DMS 273 treated with DMSO at 0.1 percent for 48 hours (cell line): Measurements from ENCODE around the gene IL6.
"Not testable (repeated sequence)": the region's sequence is repeated elsewhere in the genome, so short reads cannot be mapped to it uniquely, and the experiment has no call there.

Source experiments
- DNase-seq: peaks from one replicate; lab custom pipeline; 2025; lab: John Stamatoyannopoulos, UW

IL6 gene

DNA sequence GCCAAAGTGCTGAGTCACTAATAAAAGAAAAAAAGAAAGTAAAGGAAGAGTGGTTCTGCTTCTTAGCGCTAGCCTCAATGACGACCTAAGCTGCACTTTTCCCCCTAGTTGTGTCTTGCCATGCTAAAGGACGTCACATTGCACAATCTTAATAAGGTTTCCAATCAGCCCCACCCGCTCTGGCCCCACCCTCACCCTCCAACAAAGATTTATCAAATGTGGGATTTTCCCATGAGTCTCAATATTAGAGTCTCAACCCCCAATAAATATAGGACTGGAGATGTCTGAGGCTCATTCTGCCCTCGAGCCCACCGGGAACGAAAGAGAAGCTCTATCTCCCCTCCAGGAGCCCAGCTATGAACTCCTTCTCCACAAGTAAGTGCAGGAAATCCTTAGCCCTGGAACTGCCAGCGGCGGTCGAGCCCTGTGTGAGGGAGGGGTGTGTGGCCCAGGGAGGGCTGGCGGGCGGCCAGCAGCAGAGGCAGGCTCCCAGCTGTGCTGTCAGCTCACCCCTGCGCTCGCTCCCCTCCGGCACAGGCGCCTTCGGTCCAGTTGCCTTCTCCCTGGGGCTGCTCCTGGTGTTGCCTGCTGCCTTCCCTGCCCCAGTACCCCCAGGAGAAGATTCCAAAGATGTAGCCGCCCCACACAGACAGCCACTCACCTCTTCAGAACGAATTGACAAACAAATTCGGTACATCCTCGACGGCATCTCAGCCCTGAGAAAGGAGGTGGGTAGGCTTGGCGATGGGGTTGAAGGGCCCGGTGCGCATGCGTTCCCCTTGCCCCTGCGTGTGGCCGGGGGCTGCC is at the start of gene IL6:
TSS of gene IL6 (plus strand) at position 294 of the 807 bp plus-strand sequence. CDS start at position 357, 63 bp downstream.
- peak; percentile 73 for DNase-seq

DNA sequence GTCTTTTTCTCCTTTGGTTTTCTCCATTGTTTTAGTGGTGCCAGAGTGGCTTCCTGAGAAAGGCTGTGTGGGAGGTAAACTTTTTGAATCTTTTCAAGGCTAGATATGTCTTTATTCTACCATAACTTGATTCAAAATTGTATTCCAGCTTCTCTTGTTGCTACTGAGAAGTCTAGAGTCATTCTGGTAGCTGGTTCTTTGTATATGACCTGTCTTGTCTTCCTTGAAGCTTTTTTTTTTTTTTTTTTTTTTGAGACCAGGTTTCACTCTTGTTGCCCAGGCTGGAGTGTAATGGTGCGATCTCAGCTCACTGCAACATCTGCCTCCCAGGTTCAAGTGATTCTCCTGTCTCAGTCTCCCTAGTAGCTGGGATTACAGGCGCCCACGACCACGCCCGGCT is 49.7 kb upstream of the IL6 start:
- DNase-seq, result not testable (repeated sequence)

DNA sequence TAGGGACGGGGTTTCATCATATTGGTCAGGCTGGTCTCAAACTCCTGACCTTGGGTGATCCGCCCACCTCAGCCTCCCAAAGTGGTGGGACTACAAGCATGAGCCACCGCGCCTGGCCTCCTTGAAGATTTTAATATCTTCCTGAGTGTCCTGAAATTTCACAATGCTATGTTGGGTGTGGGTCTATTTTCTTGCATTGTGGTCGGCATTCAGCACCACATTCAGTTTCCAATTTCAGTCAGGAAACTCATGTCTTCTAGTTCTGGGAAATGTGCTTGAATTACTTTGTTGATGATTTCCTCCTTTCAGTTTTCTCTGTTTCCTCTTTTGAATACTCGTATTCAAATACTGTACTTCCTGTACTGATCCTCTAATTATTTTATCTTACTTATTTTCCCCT is 49.3 kb upstream of the IL6 start:
- no peak for DNase-seq

DNA sequence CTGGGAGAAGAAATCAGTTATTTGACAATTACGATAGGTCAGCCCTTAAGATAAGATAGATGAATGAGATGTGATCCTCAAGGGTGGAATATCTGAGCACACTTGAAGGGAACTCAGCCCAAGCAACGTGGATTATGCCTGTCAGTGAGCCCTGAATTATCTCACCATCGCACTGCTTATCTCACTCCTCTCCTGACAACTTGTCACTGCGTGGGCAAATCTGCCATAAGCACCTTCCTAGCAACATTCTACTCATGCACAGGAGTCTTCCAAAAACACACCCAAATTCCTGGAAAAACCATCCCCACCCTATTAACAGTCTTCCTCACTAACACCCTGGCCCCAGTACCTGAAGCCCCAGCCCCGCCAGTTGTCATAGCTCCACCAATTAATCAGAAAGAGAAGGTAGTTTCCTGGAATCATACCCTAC is 46.5 kb upstream of the IL6 start:
- no peak for DNase-seq

DNA sequence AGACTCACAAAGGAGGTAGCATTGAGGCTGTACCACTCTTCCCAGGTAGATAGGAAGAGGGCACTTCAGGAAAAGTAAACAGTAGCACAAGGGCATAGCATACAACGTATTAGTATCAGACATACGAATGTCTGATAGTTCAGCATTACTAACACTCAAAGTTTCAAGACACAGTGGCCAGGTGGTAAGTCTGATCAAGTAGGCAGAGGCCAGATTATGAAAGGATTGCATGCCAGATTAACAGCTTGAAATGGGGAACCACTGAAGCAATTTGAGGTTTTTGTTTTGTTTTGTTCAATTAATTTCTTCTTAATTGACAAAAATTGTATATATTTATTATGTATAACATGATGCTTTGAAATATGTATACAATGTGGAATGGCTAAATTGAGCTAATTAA is 45.7 kb upstream of the IL6 start:
- no peak for DNase-seq

DNA sequence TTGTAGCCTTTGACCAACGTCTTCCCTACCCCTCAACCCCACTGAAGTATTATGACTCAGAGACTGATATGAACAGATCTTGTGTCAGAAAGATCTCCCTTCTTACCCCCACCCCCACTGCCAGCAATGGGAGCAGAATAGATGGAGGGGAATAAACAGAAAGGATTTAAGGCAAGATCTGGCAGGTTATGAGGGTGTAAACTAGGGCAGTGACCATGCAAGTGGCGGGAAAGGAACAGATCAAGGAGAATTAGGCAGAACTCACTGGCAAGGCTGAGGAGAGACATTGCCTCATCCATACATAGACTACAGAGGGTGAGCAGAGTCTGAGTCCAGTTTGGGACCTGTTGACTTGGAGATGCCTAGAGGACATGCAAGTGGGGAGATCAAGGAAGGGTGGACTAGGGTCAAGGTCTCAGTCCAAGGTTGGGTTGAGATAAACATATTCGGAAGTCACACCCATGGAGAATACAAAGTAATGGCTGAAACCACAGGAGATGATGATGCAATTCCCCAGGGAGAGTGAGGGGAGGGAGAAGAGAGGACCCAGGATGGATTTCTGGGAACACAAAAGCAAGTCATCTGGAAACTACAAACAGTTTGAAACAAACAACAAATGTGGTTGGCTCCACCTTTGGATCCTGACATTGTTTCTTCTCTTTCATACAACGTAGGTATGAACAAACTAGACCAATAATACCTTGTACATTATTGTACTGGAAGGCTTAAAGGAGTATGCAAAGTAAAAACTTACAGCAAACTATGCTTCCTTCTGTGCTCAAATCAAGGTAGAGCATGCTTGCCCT is 44.9 kb upstream of the IL6 start:
- no peak for DNase-seq

DNA sequence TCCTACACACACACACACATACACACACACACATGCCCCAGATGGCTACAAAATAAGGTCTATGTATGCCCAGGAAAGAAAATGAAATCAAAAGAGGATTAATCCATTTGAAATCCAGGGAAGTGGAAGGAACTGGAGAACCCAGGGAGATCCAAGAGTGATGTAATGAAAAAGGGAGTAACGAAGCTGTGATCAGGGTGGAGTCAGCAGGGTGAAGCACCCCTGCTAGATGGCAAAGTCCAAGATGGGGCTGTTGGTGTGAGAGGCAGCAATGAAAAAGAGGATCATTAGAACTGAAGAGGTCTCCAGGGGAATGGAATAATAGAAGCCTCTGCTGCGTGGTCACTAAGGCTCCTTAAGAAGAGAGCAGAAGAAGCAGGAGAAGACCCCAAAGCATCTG is 43.6 kb upstream of the IL6 start:
- no peak for DNase-seq

DNA sequence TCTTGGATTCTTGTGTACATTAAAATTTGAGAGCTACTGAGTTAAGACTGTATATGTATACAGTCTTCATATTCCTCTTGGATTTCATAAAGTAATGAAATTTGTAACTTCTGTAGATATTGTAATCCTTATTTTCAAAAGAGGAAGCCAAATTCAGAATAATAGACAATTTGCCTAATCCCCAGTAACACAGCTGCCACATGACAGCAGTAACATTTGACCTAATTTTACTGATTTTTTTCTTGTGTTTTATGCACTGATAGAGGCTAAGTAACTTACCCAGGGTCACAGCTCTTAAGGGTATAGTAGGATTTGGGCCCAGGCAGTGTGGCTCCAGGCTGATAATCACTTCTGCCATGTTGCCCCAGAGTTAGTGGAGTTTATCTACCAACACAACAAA is 40.4 kb upstream of the IL6 start:
- DNase-seq, result no peak

DNA sequence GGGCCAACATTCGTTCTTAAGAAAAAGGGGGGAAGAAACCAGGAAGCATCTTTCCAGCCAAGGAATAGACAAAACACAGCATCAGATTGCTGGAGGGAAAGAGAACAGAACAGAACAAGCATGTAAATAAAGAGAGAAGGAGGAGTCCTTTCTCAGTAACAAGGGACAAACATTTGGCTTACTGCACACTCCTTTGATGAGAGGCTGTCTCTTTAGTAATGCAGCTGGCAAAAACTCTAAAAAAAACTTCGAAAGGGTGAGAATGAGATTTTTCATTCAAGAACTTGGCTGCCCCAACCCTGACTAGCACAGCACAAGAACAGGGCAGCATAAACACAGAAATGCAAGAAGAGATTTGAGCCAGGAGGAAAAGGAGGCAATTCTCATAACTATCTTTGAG is 38.9 kb upstream of the IL6 start:
- DNase-seq, result no peak

DNA sequence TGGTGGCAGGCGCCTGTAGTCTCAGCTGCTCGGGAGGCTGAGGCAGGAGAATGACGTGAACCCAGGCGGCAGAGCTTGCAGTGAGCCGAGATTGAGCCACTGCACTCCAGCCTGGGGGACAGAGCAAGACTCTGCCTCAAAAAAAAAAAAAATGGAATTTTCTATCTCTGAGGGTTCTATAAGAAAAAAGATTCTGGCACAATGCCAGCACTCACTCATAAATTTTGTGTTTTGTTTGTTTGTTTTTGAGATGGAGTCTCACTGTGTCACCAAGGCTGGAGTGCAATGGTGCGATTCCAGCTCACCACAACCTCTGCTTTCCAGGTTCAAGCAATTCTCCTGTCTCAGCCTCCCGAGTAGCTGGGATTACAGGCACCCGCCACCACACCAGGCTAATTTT is 38.1 kb upstream of the IL6 start:
- DNase-seq, result not testable (repeated sequence)

DNA sequence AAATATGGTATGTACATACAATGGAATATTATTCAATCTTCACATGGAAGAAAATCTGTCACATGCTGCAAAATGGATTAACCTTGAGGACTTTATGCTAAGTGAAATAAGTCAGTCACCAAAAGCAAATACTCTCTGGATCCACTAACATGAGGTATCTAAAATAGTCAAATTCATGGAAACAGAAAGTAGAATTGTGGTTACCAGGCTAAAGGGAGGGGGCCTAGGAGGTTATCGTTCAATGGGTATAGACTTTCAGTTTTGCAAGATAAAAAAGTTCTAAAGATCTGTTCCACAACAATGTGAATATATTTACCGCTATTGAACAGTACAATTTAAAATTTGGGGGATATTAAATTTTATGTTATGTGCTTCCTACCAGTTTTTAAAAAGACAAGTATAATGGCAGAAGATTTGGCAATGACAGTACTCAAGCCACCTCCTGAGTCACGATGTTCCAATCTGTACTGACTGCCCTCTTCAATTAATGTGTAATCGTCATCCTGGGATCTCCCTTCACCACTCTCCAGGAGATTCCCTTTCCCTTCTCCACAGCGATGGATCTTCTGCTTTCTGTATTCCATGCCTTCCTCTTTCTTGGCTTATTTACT is 32.3 kb upstream of the IL6 start:
- no peak for DNase-seq

DNA sequence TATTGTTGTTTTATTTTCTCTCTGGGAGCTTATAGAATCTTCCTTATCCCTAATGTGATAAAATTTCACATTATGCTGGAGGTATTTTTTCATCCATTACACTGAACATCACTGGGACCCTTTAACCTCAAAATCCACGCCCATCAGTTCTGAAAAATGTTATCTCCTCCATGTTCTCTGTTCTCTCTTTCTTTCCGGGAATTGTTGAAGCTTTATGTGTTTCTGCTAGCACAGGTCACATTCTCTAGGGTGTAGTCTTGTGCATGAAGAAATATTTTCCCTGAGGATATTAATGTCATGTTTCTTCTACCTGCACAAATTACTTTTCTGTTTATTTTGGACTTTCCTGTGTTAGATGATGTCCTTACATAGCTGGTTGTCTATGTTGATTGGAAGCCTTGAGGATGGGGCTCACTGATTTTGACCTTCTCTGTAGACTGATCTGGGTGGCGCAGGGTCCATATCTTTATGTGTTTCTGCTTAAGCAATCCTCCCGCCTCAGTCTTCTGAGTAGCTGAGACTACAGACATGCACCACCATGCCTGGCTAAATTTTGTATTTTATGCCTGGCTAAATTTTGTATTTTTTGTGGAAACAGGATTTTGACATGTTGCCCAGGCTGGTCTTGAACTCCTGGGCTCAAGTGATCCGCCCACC is 31.4 kb upstream of the IL6 start:
- no peak for DNase-seq

DNA sequence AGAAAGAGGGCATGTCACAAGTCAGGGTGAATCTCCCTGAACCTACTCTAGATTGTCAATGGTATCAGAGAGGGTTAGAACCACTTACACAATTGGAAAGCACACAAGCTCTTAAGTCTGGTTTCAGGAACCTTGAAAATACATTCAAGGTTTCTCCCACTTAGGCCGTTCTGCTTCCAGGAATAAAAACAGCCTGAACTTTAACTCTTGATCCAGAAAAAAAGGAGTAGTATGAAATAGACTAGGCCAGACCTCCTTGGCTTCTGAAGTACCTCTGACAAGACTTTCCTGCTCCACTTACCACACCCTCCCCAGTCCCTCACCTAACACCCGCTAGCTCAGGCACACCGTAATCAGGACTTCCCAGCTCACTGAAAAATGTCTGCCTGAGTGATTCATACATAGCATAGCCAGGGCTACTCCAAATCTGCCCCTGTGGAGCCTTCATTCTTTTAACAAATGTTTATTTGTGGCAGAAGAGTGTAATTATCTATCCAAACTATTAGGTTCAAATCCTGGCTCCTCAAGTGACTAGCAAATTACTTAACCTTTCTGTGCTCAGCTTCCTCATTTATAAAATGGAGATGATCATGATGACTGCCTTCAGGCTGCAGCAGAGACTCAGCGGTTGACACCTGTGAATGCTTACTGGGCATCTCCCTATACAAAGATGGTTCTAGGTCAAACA is 30.3 kb upstream of the IL6 start:
- no peak for DNase-seq

DNA sequence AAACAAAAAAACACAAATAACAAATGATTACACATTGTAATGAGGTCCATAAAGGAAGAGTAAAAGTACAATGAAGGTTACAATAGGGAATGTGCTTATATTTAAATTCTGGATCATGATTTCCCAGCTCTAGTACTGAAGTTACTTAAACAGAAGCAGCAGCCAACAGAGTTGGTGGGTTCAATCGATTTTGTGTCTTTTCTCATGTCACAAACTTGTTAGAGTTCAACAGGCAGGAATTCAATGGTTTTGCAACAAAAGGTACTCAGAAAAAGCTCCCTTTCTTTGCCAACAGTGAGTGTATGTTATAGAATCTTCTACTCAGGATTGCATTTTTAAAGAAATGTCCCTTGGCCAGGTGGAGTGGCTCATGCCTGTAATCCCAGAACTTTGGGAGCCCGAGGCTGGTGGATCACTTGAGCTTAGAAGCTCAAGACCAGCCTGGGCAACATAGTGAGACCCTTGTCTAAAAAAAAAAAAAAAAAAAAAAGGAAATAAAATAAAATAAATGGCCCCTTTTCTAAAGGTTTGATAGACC is 29.6 kb upstream of the IL6 start:
- no peak for DNase-seq

DNA sequence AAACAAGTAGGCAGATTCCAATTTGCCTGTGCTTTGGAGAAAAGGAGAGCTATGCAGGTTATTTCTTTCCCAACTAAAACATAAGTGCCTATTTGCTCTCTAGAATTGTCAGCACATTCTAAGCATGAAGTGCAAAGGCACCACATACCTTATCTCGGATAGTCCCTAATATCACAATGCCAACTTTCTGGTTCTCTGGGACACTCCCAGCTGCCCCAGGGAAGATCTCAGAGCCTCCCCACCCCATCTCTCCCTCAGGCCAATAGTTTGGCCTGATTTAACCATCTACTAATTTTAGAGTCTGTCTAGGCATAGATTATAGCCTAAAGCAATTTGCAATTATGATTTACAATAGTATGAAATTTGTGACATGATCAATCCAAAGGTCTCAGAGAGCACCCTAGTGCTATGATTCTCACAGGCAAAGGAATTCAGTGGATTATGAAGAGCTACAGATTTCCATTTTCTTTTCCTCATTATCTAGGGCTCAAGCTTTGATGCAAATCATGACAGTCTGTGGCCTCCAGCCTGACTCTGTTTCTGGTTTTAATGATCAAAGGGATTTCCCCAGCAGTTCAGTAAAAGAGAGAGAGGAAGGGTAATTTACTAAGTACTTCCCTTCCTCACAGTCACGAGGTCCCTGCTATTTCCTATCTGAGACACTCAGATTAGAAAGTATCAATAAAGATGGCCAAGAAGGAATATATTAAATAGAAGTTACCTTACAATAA is 29.0 kb upstream of the IL6 start:
- DNase-seq, result no peak

DNA sequence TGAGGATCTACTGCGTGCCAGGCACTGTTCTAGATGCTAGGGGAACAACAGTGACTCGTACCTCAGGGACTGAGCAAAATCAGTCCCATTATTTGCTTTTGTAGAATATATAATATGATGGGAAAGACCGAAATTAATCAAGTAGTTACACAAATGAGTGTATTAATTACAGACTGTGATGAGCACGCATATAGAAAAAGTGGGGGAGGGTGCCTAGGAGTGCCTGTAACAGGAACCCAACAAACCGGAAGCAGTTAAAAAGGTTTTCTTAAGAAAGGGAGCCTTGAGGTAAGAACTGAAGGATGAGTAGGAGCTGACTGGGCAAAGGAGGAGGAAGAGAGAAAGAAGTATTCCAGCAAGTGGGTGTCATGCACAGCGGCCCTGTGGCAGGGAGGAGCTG is 28.2 kb upstream of the IL6 start:
- DNase-seq, result no peak

DNA sequence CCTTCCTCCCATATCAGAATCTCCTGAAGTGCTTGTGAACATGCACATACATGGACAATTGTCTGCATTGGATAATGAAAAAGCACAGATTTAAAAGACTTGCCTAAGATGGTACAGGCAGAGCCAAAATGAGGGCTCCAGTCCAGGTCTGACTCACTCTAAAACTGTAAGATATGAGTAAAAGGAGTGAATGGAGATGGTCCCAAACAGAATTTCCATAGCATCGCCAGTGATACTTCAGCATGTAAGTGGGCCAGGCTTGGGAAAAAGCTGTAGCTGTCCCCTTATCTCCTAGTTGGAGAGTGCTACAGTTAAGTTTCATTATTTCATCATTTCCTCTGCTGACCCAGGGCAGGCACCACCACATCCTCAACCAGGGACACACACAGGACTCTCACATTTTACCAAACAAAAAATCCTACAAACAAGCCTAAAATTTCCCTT is 26.4 kb upstream of the IL6 start:
- no peak for DNase-seq

DNA sequence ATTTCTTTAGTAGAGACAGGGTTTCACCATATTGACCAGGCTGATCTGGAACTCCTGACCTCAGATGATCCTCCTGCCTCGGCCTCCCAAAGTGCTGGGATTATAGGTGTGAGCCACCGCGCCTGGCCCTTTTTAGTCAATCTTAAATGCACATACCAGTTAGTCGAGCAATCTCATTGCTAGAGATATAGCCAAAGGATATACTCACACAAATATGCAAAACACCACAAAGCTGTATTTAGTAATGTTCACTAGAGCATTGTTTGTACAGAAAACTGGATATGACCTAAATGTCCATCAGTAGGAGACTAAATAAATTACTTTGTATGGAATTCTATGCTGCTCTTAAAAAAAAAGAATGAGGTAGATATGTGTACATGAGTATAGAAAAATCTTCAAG is 24.5 kb upstream of the IL6 start:
- DNase-seq, result no peak

DNA sequence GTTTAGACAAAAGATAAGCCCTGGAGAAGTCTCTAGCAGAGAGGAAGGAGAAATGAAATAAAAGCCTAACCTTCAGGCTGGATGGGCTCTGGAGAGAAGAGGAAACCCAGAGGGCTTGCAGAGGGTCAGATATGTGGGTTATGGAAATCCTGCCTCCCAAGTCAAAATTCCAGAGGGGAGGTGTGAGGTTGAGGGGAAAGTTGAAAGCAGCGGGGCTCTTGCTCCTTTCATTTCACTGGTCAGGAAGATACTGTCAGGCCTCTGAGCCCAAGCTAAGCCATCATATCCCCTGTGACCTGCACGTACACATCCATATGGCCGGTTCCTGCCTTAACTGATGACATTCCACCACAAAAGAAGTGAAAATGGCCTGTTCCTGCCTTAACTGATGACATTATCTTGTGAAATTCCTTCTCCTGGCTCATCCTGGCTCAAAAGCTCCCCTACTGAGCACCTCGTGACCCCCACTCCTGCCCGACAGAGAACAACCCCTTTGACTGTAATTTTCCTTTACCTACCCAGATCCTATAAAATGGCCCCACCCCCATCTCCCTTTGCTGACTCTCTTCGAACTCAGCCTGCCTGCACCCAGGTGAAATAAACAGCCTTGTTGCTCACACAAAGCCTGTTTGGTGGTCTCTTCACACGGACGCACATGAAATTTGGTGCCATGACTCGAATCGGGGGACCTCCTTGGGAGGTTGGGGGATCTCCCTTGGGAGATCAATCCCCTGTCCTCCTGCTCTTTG is 23.7 kb upstream of the IL6 start:
- not testable (repeated sequence) for DNase-seq
